CD4-positive, alpha-beta T cell treated with Interleukin-6 for 4 hours (primary cell): ENCODE results near the gene PKP1.

Experiments used
- DNase-seq: peaks from one replicate; pipeline ENCODE4 v3.0.0-alpha.2; 2020; ENCODE audit warnings: mixed read lengths

Gene PKP1

GRCh38 chr1:201260648-201261311 is 22.5 kb upstream of the PKP1 start:
- DNase-seq = no peak

- no peak for DNase-seq
Observed at GRCh38 chr1:201261771-201262547, 21.3 kb upstream of the PKP1 start.

- DNase-seq = no peak
Observed at GRCh38 chr1:201262963-201263608, 20.2 kb upstream of the PKP1 start.

GRCh38 chr1:201264072-201264471 is 19.2 kb upstream of the PKP1 start:
- DNase-seq = no peak

- DNase-seq = no peak
Observed at GRCh38 chr1:201264554-201264953, 18.8 kb upstream of the PKP1 start.

GRCh38 chr1:201265756-201266155 is 17.6 kb upstream of the PKP1 start:
- no peak for DNase-seq

GRCh38 chr1:201266276-201266675 is 17.0 kb upstream of the PKP1 start:
- no peak for DNase-seq

GRCh38 chr1:201266774-201267173 is 16.5 kb upstream of the PKP1 start:
- DNase-seq = no peak

- no peak for DNase-seq
Observed at GRCh38 chr1:201267481-201268229, 15.7 kb upstream of the PKP1 start.

GRCh38 chr1:201268604-201269151 is 14.6 kb upstream of the PKP1 start:
- DNase-seq = no peak

GRCh38 chr1:201269281-201269680 is 14.0 kb upstream of the PKP1 start:
- no peak for DNase-seq

- DNase-seq = no peak
Observed at GRCh38 chr1:201269900-201270410, 13.4 kb upstream of the PKP1 start.

- no peak for DNase-seq
Observed at GRCh38 chr1:201270616-201271390, 12.5 kb upstream of the PKP1 start.

GRCh38 chr1:201272799-201273198 is 10.5 kb upstream of the PKP1 start:
- DNase-seq = no peak

GRCh38 chr1:201274616-201275252 is 8.6 kb upstream of the PKP1 start:
- DNase-seq = no peak

- no peak for DNase-seq
Observed at GRCh38 chr1:201275253-201275666, 8.0 kb upstream of the PKP1 start.

GRCh38 chr1:201276891-201277290 is 6.4 kb upstream of the PKP1 start:
- no peak for DNase-seq

- no peak for DNase-seq
Observed at GRCh38 chr1:201277441-201277840, 5.9 kb upstream of the PKP1 start.

- no peak for DNase-seq
Observed at GRCh38 chr1:201279313-201279712, 4.0 kb upstream of the PKP1 start.

GRCh38 chr1:201280884-201281283 is 2.4 kb upstream of the PKP1 start:
- no peak for DNase-seq

GRCh38 chr1:201281573-201281972 is 1.7 kb upstream of the PKP1 start:
- no peak for DNase-seq
